ENCODE results near the gene KLHL17. TPM values are rescaled to one million over a fixed set of nuclear protein-coding genes. Genes with fewer than 3 reads are reported as not detected.

Gene KLHL17
- total RNA-seq, 3 donors from 2014 or later (not counting 1 experiment from before 2014, with no cell fraction given), result 17.8 to 33.5 (median 22.4) TPM

GRCh38 chr1:927748-928147, 32.6 kb upstream of the KLHL17 start:
- no peak overlapping the region for H3K4me3 ChIP-seq (ENCODE audit: low read length)
- peaks cover 13 to 27% of the 10 kb centered on the region in 2 donors for H3K27me3 Mint-ChIP-seq (ENCODE audit: low read depth in 2 of 2)

GRCh38 chr1:928825-929661, 31.3 kb upstream of the KLHL17 start:
- Histone ChIP-seq H3K9me3 (ENCODE audit: control insufficient read depth, insufficient read depth, low read length) (no peaks in the 10 kb centered on the region), H3K4me1 (ENCODE audit: control insufficient read depth, insufficient read depth, low read length) (peaks cover 17% of the 10 kb centered on the region), H3K4me3 (ENCODE audit: low read length) (no peak overlapping the region), H3K27me3 (ENCODE audit: control insufficient read depth, insufficient read depth, low read length) (peaks cover 12% of the 10 kb centered on the region), H3K36me3 (ENCODE audit: control insufficient read depth, insufficient read depth, low read length) (no peaks in the 10 kb centered on the region), H3K27ac (ENCODE audit: low read length) (no peak overlapping the region)
- H3K27ac Mint-ChIP-seq, result no peak overlapping the region
- no peaks in the 10 kb centered on the region for H3K9me3 Mint-ChIP-seq
- H3K36me3 Mint-ChIP-seq, result no peaks in the 10 kb centered on the region
- H3K4me1 Mint-ChIP-seq, result peaks cover 6 to 9% of the 10 kb centered on the region in 2 donors
- WGBS (ENCODE audit: insufficient coverage), result 84% methylated on average over 39 of the region's 40 CpGs
- ATAC-seq (no peak), DNase-seq (no peak)
- intact Hi-C loops (cut with micrococcal nuclease), result no loop called here
- no peak overlapping the region for H3K4me3 Mint-ChIP-seq
- peaks cover 13 to 27% of the 10 kb centered on the region in 2 donors for H3K27me3 Mint-ChIP-seq (ENCODE audit: low read depth in 2 of 2)
- no peak for TF ChIP-seq CTCF (IDR thresholded peaks at IDR 0.05)

More at GRCh38 chr1:927748-928147, 32.6 kb upstream of the KLHL17 start:
- Mint-ChIP-seq H3K4me3 (no peak overlapping the region), H3K9me3 (no peaks in the 10 kb centered on the region), H3K36me3 (no peaks in the 10 kb centered on the region), H3K27ac (no peak overlapping the region), H3K4me1 (peaks cover 6 to 9% of the 10 kb centered on the region in 2 donors)
- ATAC-seq (no peak), DNase-seq (no peak)
- intact Hi-C loops (cut with micrococcal nuclease), result no loop called here
- no peak for TF ChIP-seq CTCF (IDR thresholded peaks at IDR 0.05)
- H3K27ac ChIP-seq (ENCODE audit: low read length), result no peak overlapping the region
- H3K27me3 ChIP-seq (ENCODE audit: control insufficient read depth, insufficient read depth, low read length), result peaks cover 20% of the 10 kb centered on the region
- no peaks in the 10 kb centered on the region for H3K36me3 ChIP-seq (ENCODE audit: control insufficient read depth, insufficient read depth, low read length)
- WGBS (ENCODE audit: insufficient coverage), result 79% methylated on average over 8 of the region's 10 CpGs
- H3K9me3 ChIP-seq (ENCODE audit: control insufficient read depth, insufficient read depth, low read length), result no peaks in the 10 kb centered on the region
- H3K4me1 ChIP-seq (ENCODE audit: control insufficient read depth, insufficient read depth, low read length), result peaks cover 26% of the 10 kb centered on the region

- DNase-seq (no peak), ATAC-seq (no peak)
- Mint-ChIP-seq H3K27me3 (ENCODE audit: low read depth in 2 of 2) (peaks cover 16 to 29% of the 10 kb centered on the region in 2 donors), H3K9me3 (no peaks in the 10 kb centered on the region), H3K4me1 (peaks cover 6 to 9% of the 10 kb centered on the region in 2 donors), H3K36me3 (no peaks in the 10 kb centered on the region), H3K27ac (no peak overlapping the region), H3K4me3 (no peak overlapping the region)
- peaks cover 14% of the 10 kb centered on the region for H3K27me3 ChIP-seq (ENCODE audit: control insufficient read depth, insufficient read depth, low read length)
- H3K4me3 ChIP-seq (ENCODE audit: low read length), result no peak overlapping the region
- H3K9me3 ChIP-seq (ENCODE audit: control insufficient read depth, insufficient read depth, low read length), result no peaks in the 10 kb centered on the region
- 90% methylated on average over 40 of the region's 40 CpGs for WGBS (ENCODE audit: insufficient coverage)
- H3K36me3 ChIP-seq (ENCODE audit: control insufficient read depth, insufficient read depth, low read length), result no peaks in the 10 kb centered on the region
- TF ChIP-seq CTCF (IDR thresholded peaks at IDR 0.05), result no peak
- peaks cover 13% of the 10 kb centered on the region for H3K4me1 ChIP-seq (ENCODE audit: control insufficient read depth, insufficient read depth, low read length)
- intact Hi-C loops (cut with micrococcal nuclease), result no loop called here
- H3K27ac ChIP-seq (ENCODE audit: low read length), result no peak overlapping the region
Observed at GRCh38 chr1:929712-930632, 30.4 kb upstream of the KLHL17 start.

Data from natural killer cell (primary cell).